ENCODE results near the gene SPATA9. TPM values are rescaled to one million over a fixed set of nuclear protein-coding genes. Genes with fewer than 3 reads are reported as not detected.

Gene SPATA9
- polyA plus RNA-seq, 1 experiment: 2.4 TPM

GRCh38 chr5:95667678-95668077 is 15.1 kb downstream of the SPATA9 start:
- CTCF ChIA-PET: no interaction called here
- H3K27ac ChIP-seq (ENCODE audit: low read depth, low read length): no peak overlapping the region

GRCh38 chr5:95667061-95667618 is 15.7 kb downstream of the SPATA9 start:
- CTCF ChIA-PET: interaction anchor here (1.0 to 1.5 kb wide), 2 partner anchors 22 to 114 kb away, joined by 3 read pairs; no protein-coding TSS in a partner anchor
- POLR2A ChIA-PET: interaction anchor here (1.1 kb wide), 1 partner anchor 64 kb away, joined by 7 read pairs; the partner anchor contains the start of gene RHOBTB3

More at GRCh38 chr5:95667678-95668077, 15.1 kb downstream of the SPATA9 start:
- H3K9me3 ChIP-seq (ENCODE audit: control insufficient read depth, insufficient read depth, low read length): no peaks in the 10 kb centered on the region
- no peak overlapping the region for H3K4me3 ChIP-seq (ENCODE audit: low read depth, low read length)
- TF ChIP-seq CTCF (IDR thresholded peaks at IDR 0.05; ENCODE audit: low read depth, low read length): no peak
- no peaks in the 10 kb centered on the region for H3K27me3 ChIP-seq (ENCODE audit: control insufficient read depth, insufficient read depth, low read length)
- no peak for DNase-seq (ENCODE audit: low read depth, low spot score)
- POLR2A ChIA-PET: interaction anchor here (0.7 kb wide), 1 partner anchor 63 kb away, joined by 3 read pairs; no protein-coding TSS in a partner anchor

GRCh38 chr5:95664204-95664786 is 18.5 kb downstream of the SPATA9 start:
- Histone ChIP-seq H3K9me3 (ENCODE audit: control insufficient read depth, insufficient read depth, low read length) (no peaks in the 10 kb centered on the region), H3K4me3 (ENCODE audit: low read depth, low read length) (no peak overlapping the region), H3K27me3 (ENCODE audit: control insufficient read depth, insufficient read depth, low read length) (no peaks in the 10 kb centered on the region), H3K27ac (ENCODE audit: low read depth, low read length) (no peak overlapping the region)
- POLR2A ChIA-PET: interaction anchor here (0.7 to 1.9 kb wide), 2 partner anchors 18 to 67 kb away, joined by 3 to 5 read pairs; partner anchors contain the start of genes RFESD and RHOBTB3
- peak; percentile 80 for TF ChIP-seq CTCF (IDR thresholded peaks at IDR 0.05; ENCODE audit: low read depth, low read length)
- CTCF ChIA-PET: interaction anchor here (0.6 to 2.6 kb wide), 62 partner anchors 8 to 597 kb away, joined by 3 to 49 read pairs (median 5); partner anchors contain the start of genes RFESD and RHOBTB3
- DNase-seq (ENCODE audit: low read depth, low spot score): no peak

More at GRCh38 chr5:95667061-95667618, 15.7 kb downstream of the SPATA9 start:
- no peak for DNase-seq (ENCODE audit: low read depth, low spot score)
- Histone ChIP-seq H3K27me3 (ENCODE audit: control insufficient read depth, insufficient read depth, low read length) (no peaks in the 10 kb centered on the region), H3K27ac (ENCODE audit: low read depth, low read length) (no peak overlapping the region), H3K9me3 (ENCODE audit: control insufficient read depth, insufficient read depth, low read length) (no peaks in the 10 kb centered on the region), H3K4me3 (ENCODE audit: low read depth, low read length) (no peak overlapping the region)
- no peak for TF ChIP-seq CTCF (IDR thresholded peaks at IDR 0.05; ENCODE audit: low read depth, low read length)

- H3K4me3 ChIP-seq (ENCODE audit: low read depth, low read length): no peak overlapping the region
- ChIA-PET CTCF (interaction anchor here (1.6 to 2.6 kb wide), 13 partner anchors 9 to 185 kb away, joined by 4 to 49 read pairs (median 7); partner anchors contain the start of genes RFESD and RHOBTB3), POLR2A (interaction anchor here (1.9 kb wide), 1 partner anchor 16 kb away, joined by 5 read pairs; the partner anchor contains the start of gene RFESD)
- no peaks in the 10 kb centered on the region for H3K9me3 ChIP-seq (ENCODE audit: control insufficient read depth, insufficient read depth, low read length)
- H3K27ac ChIP-seq (ENCODE audit: low read depth, low read length): no peak overlapping the region
- no peak for TF ChIP-seq CTCF (IDR thresholded peaks at IDR 0.05; ENCODE audit: low read depth, low read length)
- H3K27me3 ChIP-seq (ENCODE audit: control insufficient read depth, insufficient read depth, low read length): no peaks in the 10 kb centered on the region
- DNase-seq (ENCODE audit: low read depth, low spot score): no peak
These were observed 19.8 kb downstream of the SPATA9 start for GRCh38 chr5:95662946-95663345.

- H3K27me3 ChIP-seq (ENCODE audit: control insufficient read depth, insufficient read depth, low read length): no peaks in the 10 kb centered on the region
- POLR2A ChIA-PET: no interaction called here
These were observed 22.7 kb downstream of the SPATA9 start for GRCh38 chr5:95660060-95660459.

More at GRCh38 chr5:95660060-95660459, 22.7 kb downstream of the SPATA9 start:
- DNase-seq (ENCODE audit: low read depth, low spot score): no peak
- TF ChIP-seq CTCF (IDR thresholded peaks at IDR 0.05; ENCODE audit: low read depth, low read length): no peak
- Histone ChIP-seq H3K9me3 (ENCODE audit: control insufficient read depth, insufficient read depth, low read length) (no peaks in the 10 kb centered on the region), H3K4me3 (ENCODE audit: low read depth, low read length) (no peak overlapping the region), H3K27ac (ENCODE audit: low read depth, low read length) (no peak overlapping the region)
- CTCF ChIA-PET: interaction anchor here (1.3 kb wide), 1 partner anchor 187 kb away, joined by 4 read pairs; no protein-coding TSS in a partner anchor

Measured in AG04450 (cell line).